Measurements from ENCODE around the gene LRRC40. TPM values are rescaled to one million over a fixed set of nuclear protein-coding genes. Genes with fewer than 3 reads are reported as not detected.

Gene LRRC40
- total and polyA plus RNA-seq, 2 experiments from 2014 or later, result 19.4 to 21.0 TPM

GRCh38 chr1:70222716-70223235, 17.4 kb upstream of the LRRC40 start:
- peaks cover 5% of the 10 kb centered on the region for H3K36me3 ChIP-seq
- no peak for DNase-seq (ENCODE audit: low read depth in 1 of 2, low spot score in 1 of 2)
- H3K27ac ChIP-seq, result peak overlapping the region; percentile 98
- H3K4me1 ChIP-seq (ENCODE audit: low read depth), result peaks cover 46% of the 10 kb centered on the region
- H3K27me3 ChIP-seq, result no peaks in the 10 kb centered on the region
- H3K9me3 ChIP-seq (ENCODE audit: low read depth), result no peaks in the 10 kb centered on the region
- peak overlapping the region; percentile 72 for H3K4me3 ChIP-seq
- no peak for TF ChIP-seq CTCF (IDR thresholded peaks at IDR 0.05; ENCODE audit: low read depth, low read length)

- peak within 1 kb of the TSS; percentile 72 for H3K4me3 ChIP-seq
- peaks cover 33% of the 10 kb centered on the region for H3K4me1 ChIP-seq (ENCODE audit: low read depth)
- no peak for TF ChIP-seq CTCF (IDR thresholded peaks at IDR 0.05; ENCODE audit: low read depth, low read length)
- DNase-seq (ENCODE audit: low read depth in 1 of 2, low spot score in 1 of 2), result peak; percentile 96 to 97
- H3K27ac ChIP-seq, result peak within 1 kb of the TSS; percentile 98
- H3K27me3 ChIP-seq, result no peaks in the 10 kb centered on the region
- H3K36me3 ChIP-seq, result peaks cover 5% of the 10 kb centered on the region
- H3K9me3 ChIP-seq (ENCODE audit: low read depth), result no peaks in the 10 kb centered on the region
Measured at GRCh38 chr1:70221238-70222121, 16.1 kb upstream of the LRRC40 start, which contains the start of gene SRSF11. Gene SRSF11 (plus strand): TSS chr1:70221380. CDS start chr1:70221637, 257 bp downstream.

- Histone ChIP-seq H3K9me3 (ENCODE audit: low read depth) (no peaks in the 10 kb centered on the region), H3K4me1 (ENCODE audit: low read depth) (peaks cover 28% of the 10 kb centered on the region), H3K4me3 (peak overlapping the region; percentile 72), H3K27ac (peak overlapping the region; percentile 98), H3K27me3 (no peaks in the 10 kb centered on the region), H3K36me3 (peaks cover 5% of the 10 kb centered on the region)
- DNase-seq (ENCODE audit: low read depth in 1 of 2, low spot score in 1 of 2), result no peak
- TF ChIP-seq CTCF (IDR thresholded peaks at IDR 0.05; ENCODE audit: low read depth, low read length), result no peak
Measured at GRCh38 chr1:70220517-70221237, 15.3 kb upstream of the LRRC40 start.

GRCh38 chr1:70220015-70220414, 14.6 kb upstream of the LRRC40 start:
- no peak for TF ChIP-seq CTCF (IDR thresholded peaks at IDR 0.05; ENCODE audit: low read depth, low read length)
- H3K27ac ChIP-seq, result peak overlapping the region; percentile 98
- no peak for DNase-seq (ENCODE audit: low read depth in 1 of 2, low spot score in 1 of 2)

GRCh38 chr1:70211541-70211940, 6.2 kb upstream of the LRRC40 start:
- Histone ChIP-seq H3K27me3 (no peaks in the 10 kb centered on the region), H3K27ac (no peak overlapping the region), H3K9me3 (ENCODE audit: low read depth) (no peaks in the 10 kb centered on the region), H3K4me1 (ENCODE audit: low read depth) (peaks cover 3% of the 10 kb centered on the region), H3K36me3 (peaks cover 5% of the 10 kb centered on the region), H3K4me3 (no peak overlapping the region)
- DNase-seq (ENCODE audit: low read depth in 1 of 2, low spot score in 1 of 2), result no peak
- TF ChIP-seq CTCF (IDR thresholded peaks at IDR 0.05; ENCODE audit: low read depth, low read length), result no peak

More at GRCh38 chr1:70220015-70220414, 14.6 kb upstream of the LRRC40 start:
- Histone ChIP-seq H3K36me3 (peaks cover 7% of the 10 kb centered on the region), H3K4me3 (no peak overlapping the region), H3K27me3 (no peaks in the 10 kb centered on the region), H3K4me1 (ENCODE audit: low read depth) (peaks cover 27% of the 10 kb centered on the region), H3K9me3 (ENCODE audit: low read depth) (no peaks in the 10 kb centered on the region)
